ENCODE data around the gene KRTAP3-2. TPM values are rescaled to one million over a fixed set of nuclear protein-coding genes. Genes with fewer than 3 reads are reported as not detected.

KRTAP3-2 gene
- total and polyA plus RNA-seq, 12 donors = not detected

DNA sequence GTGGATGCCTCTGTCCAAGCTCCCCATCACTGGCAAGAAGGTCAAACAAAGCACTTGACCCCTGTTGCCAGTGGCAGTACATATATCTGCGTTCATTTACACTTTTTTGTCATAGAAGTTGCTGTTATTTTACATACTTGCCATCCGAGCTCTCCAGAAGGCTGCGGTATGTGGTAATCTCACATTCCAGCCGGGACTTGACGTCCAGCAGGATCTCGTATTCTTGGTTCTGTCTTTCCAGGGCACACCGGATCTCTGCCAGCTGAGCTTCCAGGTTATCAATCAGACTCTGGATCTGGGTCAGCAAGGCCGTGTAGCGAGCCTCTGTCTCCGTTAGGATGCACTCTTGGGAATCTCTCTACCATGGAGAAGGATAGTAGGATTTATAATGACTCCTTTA is 39.6 kb downstream of the KRTAP3-2 start:
- TF ChIP-seq, protein P1, sequence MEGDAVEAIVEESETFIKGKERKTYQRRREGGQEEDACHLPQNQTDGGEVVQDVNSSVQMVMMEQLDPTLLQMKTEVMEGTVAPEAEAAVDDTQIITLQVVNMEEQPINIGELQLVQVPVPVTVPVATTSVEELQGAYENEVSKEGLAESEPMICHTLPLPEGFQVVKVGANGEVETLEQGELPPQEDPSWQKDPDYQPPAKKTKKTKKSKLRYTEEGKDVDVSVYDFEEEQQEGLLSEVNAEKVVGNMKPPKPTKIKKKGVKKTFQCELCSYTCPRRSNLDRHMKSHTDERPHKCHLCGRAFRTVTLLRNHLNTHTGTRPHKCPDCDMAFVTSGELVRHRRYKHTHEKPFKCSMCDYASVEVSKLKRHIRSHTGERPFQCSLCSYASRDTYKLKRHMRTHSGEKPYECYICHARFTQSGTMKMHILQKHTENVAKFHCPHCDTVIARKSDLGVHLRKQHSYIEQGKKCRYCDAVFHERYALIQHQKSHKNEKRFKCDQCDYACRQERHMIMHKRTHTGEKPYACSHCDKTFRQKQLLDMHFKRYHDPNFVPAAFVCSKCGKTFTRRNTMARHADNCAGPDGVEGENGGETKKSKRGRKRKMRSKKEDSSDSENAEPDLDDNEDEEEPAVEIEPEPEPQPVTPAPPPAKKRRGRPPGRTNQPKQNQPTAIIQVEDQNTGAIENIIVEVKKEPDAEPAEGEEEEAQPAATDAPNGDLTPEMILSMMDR (IDR thresholded peaks at IDR 0.05) = no peak
- Histone ChIP-seq H3K4me3 (no peak overlapping the region), H3K9me3 (no peaks in the 10 kb centered on the region), H3K27me3 (peaks cover 0 to 17% (median 8%) of the 10 kb centered on the region in 7 donors), H3K4me1 (no peaks in the 10 kb centered on the region), H3K27ac (no peak overlapping the region), H3K36me3 (no peaks in the 10 kb centered on the region)
- no peak for DNase-seq
- intact Hi-C loops (cut with DNase I) = no loop called here
- WGBS, 2 donors = 36 to 43% methylated on average over 10 of the region's 10 CpGs
- no peak for ATAC-seq

DNA sequence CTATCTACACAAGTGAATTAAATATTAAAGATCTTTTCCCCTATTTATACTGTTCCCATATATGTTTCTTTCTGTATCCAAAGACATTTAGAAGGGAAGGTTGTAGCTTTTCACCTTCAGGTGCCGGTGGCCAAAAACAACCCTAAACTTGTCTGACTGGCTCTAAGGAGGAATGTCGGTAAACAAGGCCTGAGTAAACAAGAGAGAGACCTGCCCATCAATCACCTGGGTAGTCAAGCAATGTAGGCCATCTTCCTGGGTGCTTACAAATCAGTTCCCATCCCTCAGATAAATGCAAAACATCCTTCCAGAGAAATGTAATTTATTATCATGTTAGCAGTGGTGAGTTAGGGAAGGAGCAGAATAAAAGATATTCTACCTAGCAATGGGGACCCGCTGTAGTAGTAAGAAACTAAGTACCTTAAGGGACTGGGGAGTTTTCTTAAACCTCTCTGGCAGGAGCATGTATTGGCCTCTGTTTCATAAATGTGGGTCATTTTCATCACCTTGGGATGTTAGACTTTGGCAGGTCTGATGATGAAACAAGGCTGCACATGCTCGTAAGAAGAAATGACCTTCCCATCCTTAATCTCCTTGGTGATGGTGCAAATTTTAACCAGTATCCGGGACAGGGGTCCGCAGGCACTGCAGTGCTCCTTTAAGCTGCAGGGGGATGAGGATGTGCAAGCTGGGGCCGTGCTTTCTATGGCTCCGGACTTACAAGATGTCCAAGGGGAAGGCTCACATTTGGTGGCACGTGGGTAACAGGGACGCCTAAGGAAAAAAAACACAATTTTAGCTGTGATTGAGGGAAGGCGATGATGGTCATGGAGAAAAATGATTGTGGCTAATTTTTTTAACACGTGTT is 41.4 kb downstream of the KRTAP3-2 start:
- H3K27me3 ChIP-seq = peaks cover 0 to 23% (median 17%) of the 10 kb centered on the region in 7 donors
- intact Hi-C loops (cut with DNase I) = no loop called here
- TF ChIP-seq, protein P1 (IDR thresholded peaks at IDR 0.05) = no peak
- no peaks in the 10 kb centered on the region for H3K4me1 ChIP-seq
- no peak overlapping the region for H3K4me3 ChIP-seq
- DNase-seq = no peak
- ATAC-seq = no peak
- no peaks in the 10 kb centered on the region for H3K9me3 ChIP-seq
- H3K27ac ChIP-seq = no peak overlapping the region
- H3K36me3 ChIP-seq = no peaks in the 10 kb centered on the region
- 75 to 78% methylated on average over 12 of the region's 12 CpGs for WGBS, 2 donors

DNA sequence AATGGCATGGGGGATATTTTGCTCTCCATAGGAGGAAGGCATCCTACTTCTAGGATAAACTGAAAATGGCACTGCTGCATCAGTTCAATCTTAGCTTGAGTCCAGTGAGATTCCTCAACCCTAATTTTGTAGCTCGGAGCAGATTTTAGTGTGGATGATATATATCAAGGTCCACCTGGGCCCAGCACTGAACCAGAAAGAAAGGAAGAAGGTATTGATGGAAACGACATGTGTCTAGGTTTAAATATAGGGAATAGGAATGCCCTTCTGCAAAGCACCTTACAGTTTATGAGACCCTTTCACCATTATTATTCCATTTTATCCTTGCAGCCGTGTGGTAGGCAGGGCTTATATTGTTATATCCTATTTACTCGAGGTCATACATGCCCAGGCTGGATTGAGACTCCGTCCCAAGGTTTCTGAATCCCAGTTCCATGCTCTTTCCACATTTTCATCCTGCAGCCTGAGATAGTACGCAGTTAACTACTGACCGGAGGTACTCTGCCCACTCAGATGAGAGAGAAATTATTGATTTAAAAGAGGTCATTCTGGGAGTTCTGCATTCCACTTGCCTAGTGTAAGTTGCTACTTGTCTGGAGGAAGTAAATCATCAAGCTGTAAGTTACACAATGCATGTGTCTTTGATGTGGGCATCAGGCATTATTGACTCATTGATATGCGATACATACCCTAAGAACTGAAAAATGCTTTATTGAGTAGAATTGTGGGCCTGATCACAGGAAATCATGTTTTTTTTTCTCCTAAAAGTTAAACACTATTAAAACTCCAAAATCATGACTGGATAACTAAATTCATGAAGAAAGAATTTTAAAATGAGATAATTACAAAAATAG is 43.1 kb downstream of the KRTAP3-2 start:
- TF ChIP-seq, protein P1 (IDR thresholded peaks at IDR 0.05) = no peak
- H3K4me1 ChIP-seq = no peaks in the 10 kb centered on the region
- no peaks in the 10 kb centered on the region for H3K36me3 ChIP-seq
- ATAC-seq = no peak
- H3K27ac ChIP-seq = no peak overlapping the region
- no peaks in the 10 kb centered on the region for H3K9me3 ChIP-seq
- DNase-seq = no peak
- peaks cover 0 to 18% (median 16%) of the 10 kb centered on the region in 7 donors for H3K27me3 ChIP-seq
- WGBS, 2 donors = 76 to 80% methylated on average over 8 of the region's 8 CpGs
- H3K4me3 ChIP-seq = no peak overlapping the region
- intact Hi-C loops (cut with DNase I) = no loop called here

DNA sequence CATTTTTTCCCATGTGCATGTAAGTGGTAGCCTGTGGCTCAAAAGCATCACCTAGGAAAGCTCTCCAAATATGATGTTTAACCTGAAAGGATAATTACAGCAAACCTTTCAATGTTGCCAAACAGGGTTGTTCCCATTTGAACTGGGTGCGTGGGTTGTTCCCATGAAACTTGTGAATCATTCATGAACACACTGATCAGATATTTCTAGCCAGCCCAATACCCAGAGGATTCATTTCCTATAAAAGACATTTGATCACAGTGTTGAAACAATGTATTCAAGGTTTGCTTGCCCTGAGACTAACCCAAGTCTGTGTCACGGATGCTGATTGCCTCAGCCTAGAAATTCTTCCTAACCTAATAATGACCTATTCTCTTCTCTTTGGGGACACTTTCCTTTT is 45.8 kb downstream of the KRTAP3-2 start:
- Histone ChIP-seq H3K27me3 (peaks cover 0 to 36% (median 27%) of the 10 kb centered on the region in 7 donors), H3K27ac (no peak overlapping the region), H3K36me3 (no peaks in the 10 kb centered on the region), H3K9me3 (no peaks in the 10 kb centered on the region), H3K4me3 (no peak overlapping the region), H3K4me1 (no peaks in the 10 kb centered on the region)
- intact Hi-C loops (cut with DNase I) = no loop called here
- ATAC-seq = no peak
- WGBS, 2 donors = 80 to 84% methylated on average over 2 of the region's 2 CpGs
- no peak for DNase-seq
- TF ChIP-seq, protein P1 (IDR thresholded peaks at IDR 0.05) = no peak
